Urinary bladder (tissue), 4 donors: ENCODE results near the gene GPR141. TPM values are rescaled to one million over a fixed set of nuclear protein-coding genes. Genes with fewer than 3 reads are reported as not detected.

Source experiments
- DNase-seq: peaks from one replicate; pipeline ENCODE4 v3.0.0-alpha.2; 2015; ENCODE audit errors: extremely low spot score
- H3K27ac ChIP-seq: one replicate; pipeline ENCODE4 v1.5.1; 2013; ENCODE audit warnings: low read depth, mild to moderate bottlenecking, moderate library complexity
- H3K36me3 ChIP-seq: one replicate; pipeline ENCODE4 v1.6.1; 2013; ENCODE audit warnings: mild to moderate bottlenecking, moderate library complexity; ENCODE audit not compliant: insufficient read depth
- H3K4me1 ChIP-seq: one replicate; pipeline ENCODE4 v1.6.1; 2013; ENCODE audit warnings: mild to moderate bottlenecking, moderate library complexity; ENCODE audit not compliant: insufficient read depth
- H3K4me3 ChIP-seq: one replicate; pipeline ENCODE4 v1.5.1; 2013; ENCODE audit warnings: low read depth, low read length
- WGBS: extraction: QIAGEN DNeasy Blood & Tissue Kit; methylation state at CpG from one replicate; pipeline ENCODE4 v1.1.7; 2013; 5-methylcytosine and 5-hydroxymethylcytosine counted together
- polyA plus RNA-seq: library from polyadenylated mRNA; stranded (reverse); fragments of 200-250 nt; gene quantifications from one replicate; pipeline ENCODE4 v1.2.3, GENCODE V29; 2013
- total RNA-seq: library from RNA; depleted of rRNA; stranded (reverse); fragments of >200 nt; gene quantifications from one replicate; pipeline ENCODE4 v1.2.3, GENCODE V29; 2014
- donor health status: healthy with polysubstance abuse.
- donor health status: healthy.

GPR141 gene
- total and polyA plus RNA-seq, 2 donors: 0.16 to 3.1 TPM

DNA sequence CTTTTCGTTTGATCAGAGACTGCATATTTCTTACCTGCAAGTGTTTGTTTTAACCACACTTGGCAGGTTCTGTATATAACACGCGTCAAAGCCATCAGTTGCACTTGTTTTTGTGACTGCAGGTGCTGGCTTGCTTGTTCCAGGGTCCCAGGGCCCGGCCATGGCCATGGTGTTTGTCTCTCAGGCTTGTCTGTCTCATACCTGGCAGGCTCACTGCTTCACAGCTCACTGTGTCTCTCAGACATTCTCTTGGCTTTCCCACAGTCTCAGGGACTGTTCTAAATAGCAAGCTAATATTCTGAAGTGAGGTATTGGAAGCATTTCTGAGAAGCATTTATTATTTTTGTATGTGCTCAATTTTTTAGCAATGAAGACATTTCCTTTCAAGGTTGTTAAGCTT lies 46.9 kb downstream of the GPR141 start:
- Histone ChIP-seq H3K4me3 (no peak overlapping the region), H3K27ac (no peak overlapping the region), H3K4me1 (peaks cover 2% of the 10 kb centered on the region), H3K36me3 (no peaks in the 10 kb centered on the region)
- no peak for DNase-seq
- 69% methylated on average over 4 of the region's 4 CpGs for WGBS

DNA sequence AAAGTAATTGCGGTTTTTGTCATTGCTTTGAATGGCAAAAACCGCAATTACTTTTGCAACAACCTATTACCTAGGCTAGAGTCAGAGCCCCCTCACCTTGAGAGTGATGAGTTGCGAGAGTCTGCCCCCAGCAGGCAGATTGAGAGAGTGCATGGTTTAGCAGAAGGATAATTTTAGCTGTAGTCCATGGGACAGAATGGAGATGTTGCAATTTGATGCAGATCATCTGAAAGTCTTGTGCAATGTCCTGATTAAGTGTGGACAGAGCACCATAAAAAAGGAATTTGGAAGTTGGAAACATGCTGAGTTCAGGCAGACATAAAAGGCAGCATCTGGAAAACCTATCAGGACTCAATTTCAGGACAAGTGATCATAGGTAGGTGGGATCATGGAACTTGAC lies 48.7 kb downstream of the GPR141 start:
- Histone ChIP-seq H3K36me3 (no peaks in the 10 kb centered on the region), H3K27ac (no peak overlapping the region), H3K4me3 (no peak overlapping the region), H3K4me1 (peaks cover 2% of the 10 kb centered on the region)
- WGBS: 12% methylated on average over 3 of the region's 3 CpGs
- no peak for DNase-seq

DNA sequence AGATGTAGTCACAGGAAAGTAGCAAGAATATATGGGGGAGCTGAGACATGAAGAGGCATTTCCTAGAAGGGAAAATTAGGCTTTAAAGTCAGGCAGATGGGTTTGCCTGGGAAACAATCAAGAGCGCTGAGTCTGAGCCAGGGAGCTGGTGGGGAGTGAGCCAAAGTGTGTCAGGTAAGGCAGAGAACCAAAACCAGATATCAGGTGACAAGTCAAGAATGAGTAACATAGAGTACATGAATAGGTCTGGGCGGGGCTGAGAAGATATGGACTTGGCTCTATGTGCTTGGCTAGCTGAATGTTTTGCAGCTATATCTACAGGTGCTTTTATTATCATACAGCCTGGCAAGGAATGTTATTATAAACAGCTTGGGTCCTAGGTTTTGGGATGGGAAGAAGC lies 49.3 kb downstream of the GPR141 start:
- DNase-seq: no peak
- Histone ChIP-seq H3K4me1 (peaks cover 2% of the 10 kb centered on the region), H3K36me3 (no peaks in the 10 kb centered on the region), H3K27ac (no peak overlapping the region), H3K4me3 (no peak overlapping the region)
- 94% methylated on average over 2 of the region's 2 CpGs for WGBS

DNA sequence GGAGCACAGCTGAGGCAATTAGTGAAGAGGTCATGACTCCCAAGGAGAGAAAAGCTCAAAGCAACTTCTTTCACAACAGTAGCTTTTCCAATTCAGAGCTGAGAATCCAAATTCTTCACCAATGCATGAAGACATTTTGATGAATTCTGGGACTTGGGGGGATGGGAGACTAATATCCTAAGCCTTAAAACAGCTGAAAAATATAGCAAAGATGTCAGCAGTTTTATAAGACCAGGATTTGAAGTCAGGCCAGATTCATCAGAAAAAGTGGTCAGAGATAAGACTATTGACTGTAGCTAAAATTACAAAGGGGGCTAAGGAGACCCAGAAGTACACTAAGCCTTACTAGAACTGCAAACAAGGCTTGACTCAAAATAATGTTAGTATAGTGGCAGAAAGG lies 51.6 kb downstream of the GPR141 start:
- no peak for DNase-seq
- Histone ChIP-seq H3K27ac (no peak overlapping the region), H3K4me3 (no peak overlapping the region), H3K36me3 (no peaks in the 10 kb centered on the region), H3K4me1 (peaks cover 2% of the 10 kb centered on the region)

DNA sequence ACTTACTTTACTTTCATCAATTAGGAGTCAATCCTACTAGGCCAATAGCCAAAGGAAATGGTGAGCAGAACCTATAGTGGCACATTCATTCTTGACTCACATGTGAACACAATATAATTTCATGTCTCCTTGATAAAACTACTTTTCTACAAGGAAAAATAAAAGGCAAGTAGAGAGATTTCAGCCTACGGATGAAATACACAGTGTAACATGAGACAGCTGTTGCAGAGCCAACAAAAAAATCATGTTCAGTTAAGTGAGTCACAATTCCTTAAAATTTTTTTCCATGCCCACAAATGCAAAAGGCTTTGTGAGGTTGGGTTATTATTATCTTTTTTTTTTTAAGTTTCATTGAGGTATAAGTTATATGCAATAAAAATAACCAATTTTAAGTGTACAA lies 54.8 kb downstream of the GPR141 start:
- WGBS: 25% methylated on average over 1 of the region's 1 CpG
- Histone ChIP-seq H3K4me1 (no peaks in the 10 kb centered on the region), H3K36me3 (no peaks in the 10 kb centered on the region), H3K4me3 (no peak overlapping the region), H3K27ac (no peak overlapping the region)
- no peak for DNase-seq

DNA sequence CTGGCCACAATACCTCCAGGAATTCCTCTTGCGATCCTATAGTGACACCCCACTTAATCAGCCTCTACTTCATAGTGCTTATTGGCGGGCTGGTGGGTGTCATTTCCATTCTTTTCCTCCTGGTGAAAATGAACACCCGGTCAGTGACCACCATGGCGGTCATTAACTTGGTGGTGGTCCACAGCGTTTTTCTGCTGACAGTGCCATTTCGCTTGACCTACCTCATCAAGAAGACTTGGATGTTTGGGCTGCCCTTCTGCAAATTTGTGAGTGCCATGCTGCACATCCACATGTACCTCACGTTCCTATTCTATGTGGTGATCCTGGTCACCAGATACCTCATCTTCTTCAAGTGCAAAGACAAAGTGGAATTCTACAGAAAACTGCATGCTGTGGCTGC lies 56.8 kb downstream of the GPR141 start:
- 98% methylated on average over 7 of the region's 7 CpGs for WGBS

DNA sequence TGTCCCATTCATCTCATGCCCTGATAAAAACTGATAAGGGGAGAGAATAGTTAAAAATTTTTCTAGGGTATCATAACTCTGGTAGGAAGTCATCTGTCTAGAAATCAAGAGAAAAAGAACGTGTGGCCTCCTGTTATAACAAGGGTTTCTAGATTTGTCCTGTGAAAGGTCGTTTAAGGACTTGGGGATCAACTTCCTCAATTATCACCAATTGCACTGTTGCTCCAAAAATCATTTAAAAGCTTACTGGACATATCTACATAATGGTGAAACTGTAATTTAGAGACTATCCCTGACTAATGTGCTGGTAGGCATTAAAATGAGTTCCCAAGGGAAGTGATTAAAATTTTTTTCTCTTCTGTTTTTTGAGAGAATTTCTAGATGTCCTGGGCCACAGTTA lies 58.2 kb downstream of the GPR141 start:
- Histone ChIP-seq H3K36me3 (no peaks in the 10 kb centered on the region), H3K27ac (no peak overlapping the region), H3K4me3 (no peak overlapping the region), H3K4me1 (no peaks in the 10 kb centered on the region)
- WGBS: 47% methylated on average over 2 of the region's 2 CpGs
- DNase-seq: no peak

More for the DNA sequence above, 56.8 kb downstream of the GPR141 start:
- DNase-seq: no peak
- no peaks in the 10 kb centered on the region for H3K4me1 ChIP-seq
- no peaks in the 10 kb centered on the region for H3K36me3 ChIP-seq
- H3K4me3 ChIP-seq: no peak overlapping the region
- no peak overlapping the region for H3K27ac ChIP-seq

DNA sequence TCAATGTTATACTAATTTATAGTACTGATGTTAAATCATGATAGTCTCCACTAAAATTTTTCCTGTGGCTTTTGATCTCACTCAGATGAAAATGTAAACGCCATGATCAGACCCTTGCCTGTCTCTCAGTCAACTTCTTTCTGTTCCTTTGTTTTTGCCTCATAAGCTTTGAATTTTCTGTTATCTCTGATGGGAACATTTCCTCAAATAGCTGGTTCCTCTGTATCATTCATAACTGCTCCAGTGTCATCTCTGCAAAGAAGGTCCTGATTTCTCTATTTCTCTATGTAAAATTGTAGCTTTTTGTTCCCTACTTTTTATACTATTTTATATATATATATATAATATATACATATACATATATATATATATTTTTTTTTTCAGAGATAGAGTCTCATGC lies 67.5 kb downstream of the GPR141 start:
- H3K27ac ChIP-seq: no peak overlapping the region
- 64% methylated on average over 1 of the region's 1 CpG for WGBS
- no peaks in the 10 kb centered on the region for H3K36me3 ChIP-seq
- H3K4me1 ChIP-seq: no peaks in the 10 kb centered on the region
- H3K4me3 ChIP-seq: no peak overlapping the region
- no peak for DNase-seq

DNA sequence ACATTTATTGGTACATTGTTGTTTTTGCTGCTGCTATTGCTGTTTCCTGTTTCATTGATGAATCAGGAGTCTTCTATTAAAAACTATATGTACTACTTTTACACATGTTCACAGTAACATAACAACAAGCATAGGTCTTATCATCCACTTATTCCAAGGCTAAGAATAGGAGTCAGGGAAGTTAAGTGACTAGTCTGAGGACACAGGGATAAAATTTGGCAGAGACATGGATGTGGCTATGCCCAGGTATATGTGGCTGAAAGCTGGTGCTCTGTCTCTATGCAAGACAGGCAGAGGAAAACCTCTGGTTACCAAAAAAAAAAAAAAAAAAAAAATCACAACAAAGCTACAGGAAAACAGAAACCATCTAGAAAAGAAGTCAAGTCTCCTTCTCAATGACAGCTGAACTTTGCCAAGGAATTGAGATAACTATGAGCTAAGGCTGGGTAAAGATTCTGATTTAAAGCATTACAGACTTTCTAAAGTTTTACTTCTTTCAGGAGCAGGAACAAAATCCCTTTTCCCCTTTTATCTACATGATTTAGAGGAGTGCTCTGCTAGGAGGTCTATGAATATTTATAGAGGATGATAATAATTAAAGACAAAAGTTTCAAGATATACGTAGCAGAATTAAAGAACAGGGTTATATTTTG lies 70.0 kb downstream of the GPR141 start:
- WGBS: 19% methylated on average over 1 of the region's 1 CpG
- H3K36me3 ChIP-seq: no peaks in the 10 kb centered on the region
- DNase-seq: no peak
- H3K27ac ChIP-seq: no peak overlapping the region
- H3K4me3 ChIP-seq: no peak overlapping the region
- no peaks in the 10 kb centered on the region for H3K4me1 ChIP-seq

DNA sequence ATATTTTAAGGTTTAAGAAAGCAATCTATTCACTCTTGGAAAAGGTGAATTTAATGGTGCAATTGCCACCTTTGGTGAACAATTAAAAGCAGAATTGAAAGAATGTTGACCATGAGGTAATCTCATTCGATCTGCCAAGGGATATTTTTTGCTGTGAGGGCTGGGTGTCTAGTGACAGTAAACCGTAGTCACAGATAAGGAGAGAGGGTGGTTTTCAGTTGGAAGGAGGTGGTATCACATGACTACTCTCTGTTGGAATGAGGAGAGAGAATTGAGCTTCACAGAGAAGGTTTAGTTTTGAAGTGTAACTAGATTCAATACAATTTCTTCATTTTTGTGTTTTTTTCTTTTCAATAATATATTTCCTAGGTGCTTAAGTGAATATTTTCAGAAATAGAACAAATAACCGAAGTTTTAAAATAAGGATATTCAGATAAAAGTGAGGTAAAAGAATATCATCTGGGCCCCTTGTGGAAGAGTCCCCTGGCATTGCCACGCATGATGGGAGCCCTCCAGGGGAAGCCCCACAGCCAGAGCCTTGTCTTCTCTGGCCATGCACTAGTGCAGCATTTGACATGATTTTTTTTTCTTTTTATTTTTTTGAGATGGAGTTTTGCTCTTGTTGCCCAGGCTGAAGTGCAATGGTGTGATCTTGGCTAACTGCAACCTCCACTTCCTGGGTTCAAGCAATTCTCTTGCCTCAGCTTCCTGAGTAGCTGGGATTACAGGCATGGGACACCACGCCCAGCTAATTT lies 73.4 kb downstream of the GPR141 start:
- 63% methylated on average over 5 of the region's 5 CpGs for WGBS
- H3K4me3 ChIP-seq: no peak overlapping the region
- H3K27ac ChIP-seq: no peak overlapping the region
- H3K4me1 ChIP-seq: no peaks in the 10 kb centered on the region
- DNase-seq: no peak
- H3K36me3 ChIP-seq: no peaks in the 10 kb centered on the region

DNA sequence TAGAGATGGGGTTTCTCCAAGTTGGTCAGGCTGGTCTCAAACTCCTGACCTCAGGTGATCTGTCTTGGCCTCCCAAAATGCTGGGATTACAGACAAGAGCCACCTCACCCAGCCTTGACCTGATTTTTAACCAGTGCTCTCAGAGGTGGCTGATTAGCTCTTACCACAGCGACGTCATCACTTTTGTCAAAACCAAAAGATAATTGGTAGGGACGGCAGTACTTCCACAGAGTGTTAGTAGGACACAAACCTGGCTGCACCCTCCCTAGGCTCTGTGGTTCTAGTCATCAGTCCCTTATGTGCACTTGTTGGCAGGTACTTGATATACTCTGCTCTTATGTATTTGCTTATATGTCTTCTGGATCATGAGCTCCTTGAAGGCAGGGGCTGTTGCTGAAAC lies 74.0 kb downstream of the GPR141 start:
- WGBS: 89% methylated on average over 3 of the region's 3 CpGs
- Histone ChIP-seq H3K27ac (no peak overlapping the region), H3K4me1 (no peaks in the 10 kb centered on the region), H3K36me3 (no peaks in the 10 kb centered on the region), H3K4me3 (no peak overlapping the region)
- DNase-seq: no peak

DNA sequence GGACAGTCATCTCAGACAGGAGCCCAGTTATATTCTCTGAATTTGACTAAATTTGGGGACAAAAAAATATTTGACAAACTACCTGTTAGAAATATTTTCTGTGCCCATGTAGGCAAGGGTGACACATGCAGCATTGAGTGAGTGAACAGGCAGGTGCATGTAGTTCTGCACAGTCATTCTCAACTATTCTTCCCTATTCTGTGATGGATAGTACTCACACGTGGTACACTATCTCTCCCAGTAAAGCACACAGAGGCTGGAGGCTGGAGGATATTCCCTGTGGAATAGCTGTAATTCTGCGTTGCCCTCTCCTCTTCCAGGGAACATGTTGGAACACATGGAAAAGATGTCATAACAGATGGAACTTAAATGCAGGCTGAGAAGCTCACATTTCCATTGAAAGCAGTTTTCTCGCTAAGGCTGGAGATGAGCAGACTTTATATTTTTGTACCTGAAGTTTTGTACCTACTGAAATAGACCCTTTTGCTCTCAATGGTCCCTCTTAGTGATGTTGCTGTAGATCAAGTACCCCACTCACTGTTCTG lies 75.0 kb downstream of the GPR141 start:
- Histone ChIP-seq H3K4me3 (no peak overlapping the region), H3K36me3 (no peaks in the 10 kb centered on the region), H3K27ac (no peak overlapping the region), H3K4me1 (no peaks in the 10 kb centered on the region)
- DNase-seq: no peak
- WGBS: 77% methylated on average over 3 of the region's 3 CpGs

DNA sequence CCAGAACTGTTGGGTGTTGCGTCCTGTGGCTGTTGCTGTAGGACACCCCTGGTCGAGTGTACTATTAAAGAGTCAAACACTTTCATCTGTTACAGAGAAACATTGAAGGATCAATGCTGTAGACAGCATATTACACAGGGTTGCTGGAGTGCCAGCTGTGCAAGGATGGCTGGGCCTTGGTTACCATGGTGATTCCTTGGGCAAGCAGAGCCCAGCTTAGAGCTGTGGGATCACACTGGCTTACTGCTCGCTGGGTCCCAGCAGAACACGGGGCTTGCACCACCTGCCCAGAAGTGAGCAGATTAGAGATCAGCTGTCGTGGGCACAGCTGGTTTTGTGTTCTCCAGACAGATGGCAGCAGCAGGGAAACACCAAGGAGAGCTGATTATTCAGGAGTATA lies 76.0 kb downstream of the GPR141 start:
- no peak overlapping the region for H3K27ac ChIP-seq
- no peaks in the 10 kb centered on the region for H3K36me3 ChIP-seq
- DNase-seq: no peak
- H3K4me3 ChIP-seq: no peak overlapping the region
- WGBS: 59% methylated on average over 5 of the region's 5 CpGs
- H3K4me1 ChIP-seq: no peaks in the 10 kb centered on the region

DNA sequence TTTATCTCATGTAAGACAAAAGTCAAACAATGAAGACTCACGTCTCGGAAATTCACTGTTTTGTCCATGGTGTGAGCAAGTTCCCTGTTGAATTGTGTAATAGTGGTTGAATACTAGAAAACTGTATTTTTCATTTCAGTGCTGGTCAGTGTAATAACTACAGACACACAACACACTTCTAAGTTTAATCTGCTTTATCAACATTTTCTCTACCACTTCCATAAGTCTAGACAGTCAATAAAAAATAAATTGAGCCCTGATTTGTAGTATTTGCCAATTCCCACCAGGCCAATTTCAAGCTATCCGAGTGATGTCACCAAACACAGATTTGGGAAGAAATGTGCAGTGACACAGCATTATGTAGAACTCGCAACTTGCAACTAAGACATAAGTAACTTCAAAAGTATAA lies 81.9 kb downstream of the GPR141 start:
- no peak for DNase-seq
- Histone ChIP-seq H3K27ac (no peak overlapping the region), H3K4me3 (no peak overlapping the region), H3K36me3 (no peaks in the 10 kb centered on the region), H3K4me1 (no peaks in the 10 kb centered on the region)
- 70% methylated on average over 4 of the region's 4 CpGs for WGBS
